H1 (cell line): ENCODE results near the gene TGFA.

Experiments used
- ATF3 ChIP-seq: IDR thresholded peaks from 2 replicates; pipeline ENCODE4 v1.6.1; 2011; ENCODE audit warnings: low read depth, mild to moderate bottlenecking, low read length; ENCODE audit not compliant: insufficient read depth
- CBX5 ChIP-seq: fragments of 300-800, 300-1000 bp; sonication (generic); IDR thresholded peaks from 2 replicates; pipeline ENCODE4 v1.7.1; 2016; ENCODE audit warnings: antibody characterized with exemption, low read length, low read depth
- CTCF ChIP-seq, 3 experiments: IDR thresholded peaks; 1 replicate in 2 of 3; 2 replicates in 1 of 3; pipeline versions ENCODE4 v1.5.1 to v1.6.1; 2011; ENCODE audit warnings: low read length in 3 of 3, mild to moderate bottlenecking in 3 of 3, inconsistent platforms in 2 of 3, low read depth in 1 of 3, moderate library complexity in 1 of 3; ENCODE audit not compliant: insufficient read depth in 1 of 3; ENCODE audit errors: control extremely low read depth in 1 of 3
- EGR1 ChIP-seq: IDR thresholded peaks from 2 replicates; pipeline ENCODE4 v1.6.1; 2011; ENCODE audit warnings: low read depth, low read length, borderline replicate concordance
- MAX ChIP-seq: IDR thresholded peaks from 2 replicates; pipeline ENCODE4 v1.6.1; 2012; ENCODE audit warnings: inconsistent platforms
- NANOG ChIP-seq: IDR thresholded peaks from 2 replicates; pipeline ENCODE4 v1.6.1; 2011; ENCODE audit warnings: low read length, low read depth, mild to moderate bottlenecking, inconsistent platforms; ENCODE audit not compliant: insufficient read depth, poor library complexity, severe bottlenecking
- POLR2A ChIP-seq, 2 experiments: IDR thresholded peaks; 1 replicate in 1 of 2; 2 replicates in 1 of 2; pipeline ENCODE4 v1.6.1; 2011; ENCODE audit warnings: low read depth in 2 of 2, low read length in 2 of 2, mild to moderate bottlenecking in 2 of 2; ENCODE audit errors: control extremely low read depth in 1 of 2
- RBBP5 ChIP-seq: IDR thresholded peaks from 2 replicates; pipeline ENCODE4 v1.7.1; 2012; ENCODE audit warnings: low read depth, mild to moderate bottlenecking, inconsistent platforms, low read length, moderate library complexity, borderline replicate concordance
- SP2 ChIP-seq: IDR thresholded peaks from 2 replicates; pipeline ENCODE4 v1.6.1; 2012; ENCODE audit warnings: mild to moderate bottlenecking, low read length, inconsistent platforms
- SUZ12 ChIP-seq: fragments of 200-600 bp; sonication (generic); IDR thresholded peaks from 2 replicates; pipeline ENCODE4 v1.6.1; 2012; ENCODE audit warnings: mild to moderate bottlenecking, inconsistent platforms, low read length, moderate library complexity, mixed read lengths

- TF ChIP-seq CTCF (IDR thresholded peaks at IDR 0.05; ENCODE audit: control extremely low read depth in 1 of 3, insufficient read depth in 1 of 3, low read depth in 1 of 3, low read length in 3 of 3) (no peak), POLR2A (IDR thresholded peaks at IDR 0.05; ENCODE audit: control extremely low read depth in 1 of 2, low read depth in 2 of 2, low read length in 2 of 2) (no peak), SUZ12 (no peak), NANOG (no peak), EGR1 (no peak), ATF3 (no peak), MAX (peak; percentile 73), RBBP5 (no peak), SP2 (no peak), CBX5 (no peak)
These were observed 16.5 kb upstream of the TGFA start for GRCh38 chr2:70570041-70570661.
